Natural killer cell (primary cell): ENCODE results near the gene ISX. TPM values are rescaled to one million over a fixed set of nuclear protein-coding genes. Genes with fewer than 3 reads are reported as not detected.

Experiments
- ATAC-seq, 3 donors: fragments of 150-1000 bp in 2 of 3; fragments of 200-7000 bp in 1 of 3; cut with Tn5 transposase; 1 replicate in 1 of 3; 2 replicates in 2 of 3; pipeline ENCODE4 v1.10.0; 2021; ENCODE audit warnings: mild to moderate bottlenecking in 2 of 3, moderate library complexity in 2 of 3
- DNase-seq, 2 donors: peaks; one replicate each; pipeline versions ENCODE4 v3.0.0 to v3.0.0-alpha.2; 2013 to 2021; ENCODE audit warnings: mixed read lengths in 1 of 2
- H3K27ac ChIP-seq: one replicate; pipeline ENCODE4 v1.5.1; 2013; ENCODE audit warnings: mild to moderate bottlenecking, low read length
- H3K27me3 ChIP-seq: one replicate; pipeline ENCODE4 v1.6.1; 2013; ENCODE audit warnings: low read length; ENCODE audit not compliant: control insufficient read depth, insufficient read depth
- H3K36me3 ChIP-seq: one replicate; pipeline ENCODE4 v1.6.1; 2013; ENCODE audit warnings: low read length; ENCODE audit not compliant: control insufficient read depth, insufficient read depth
- H3K4me1 ChIP-seq: one replicate; pipeline ENCODE4 v1.6.1; 2013; ENCODE audit warnings: low read length; ENCODE audit not compliant: control insufficient read depth, insufficient read depth
- H3K4me3 ChIP-seq: one replicate; pipeline ENCODE4 v1.5.1; 2013; ENCODE audit warnings: low read length
- H3K9me3 ChIP-seq: one replicate; pipeline ENCODE4 v1.6.1; 2013; ENCODE audit warnings: low read length; ENCODE audit not compliant: control insufficient read depth, insufficient read depth
- H3K27ac Mint-ChIP-seq, 2 donors: one replicate each; pipeline ENCODE4 v1.8.0; 2022; ENCODE audit warnings: mild to moderate bottlenecking in 2 of 2, mixed read lengths in 2 of 2, moderate library complexity in 1 of 2
- H3K27me3 Mint-ChIP-seq, 2 donors: one replicate each; pipeline ENCODE4 v1.8.0; 2022; ENCODE audit warnings: low read depth in 2 of 2, mixed read lengths in 2 of 2
- H3K36me3 Mint-ChIP-seq: one replicate; pipeline ENCODE4 v1.8.0; 2022; ENCODE audit warnings: mixed read lengths
- H3K4me1 Mint-ChIP-seq, 2 donors: one replicate each; pipeline ENCODE4 v1.8.0; 2022; ENCODE audit warnings: mixed read lengths in 2 of 2
- H3K4me3 Mint-ChIP-seq: one replicate; pipeline ENCODE4 v1.8.0; 2022; ENCODE audit warnings: mild to moderate bottlenecking, moderate library complexity, mixed read lengths
- H3K9me3 Mint-ChIP-seq, 2 donors: one replicate each; pipeline ENCODE4 v1.8.0; 2022; ENCODE audit warnings: mixed read lengths in 2 of 2
- CTCF ChIP-seq: fragments of 200-600 bp; IDR thresholded peaks from one replicate; pipeline ENCODE4 v1.8.0; 2022; ENCODE audit warnings: antibody characterized with exemption
- WGBS: methylation state at CpG from one replicate; pipeline ENCODE4 v1.1.7; 2013; ENCODE audit warnings: missing lambda C conversion rate; ENCODE audit not compliant: insufficient coverage; 5-methylcytosine and 5-hydroxymethylcytosine counted together
- intact Hi-C: fragments of 100-400 bp; cut with micrococcal nuclease; formaldehyde crosslinking; loops from one replicate; pipeline ENCODE4 v1.14.2; 2022
- total RNA-seq, 4 donors: library from RNA; stranded (reverse); fragments of 120-200 nt in 1 of 4; gene quantifications; one replicate each; pipeline versions ENCODE4 v1.2.3 to v1.2.4, GENCODE V29; 2013 to 2022

ISX gene
- total RNA-seq, 3 donors from 2014 or later (not counting 1 experiment from before 2014, with no cell fraction given), result not detected

GRCh38 chr22:35126993-35127392 is 61.0 kb downstream of the ISX start:
- no peaks in the 10 kb centered on the region for H3K9me3 Mint-ChIP-seq
- H3K4me1 Mint-ChIP-seq, result no peaks in the 10 kb centered on the region
- H3K27ac Mint-ChIP-seq, result no peak overlapping the region
- Histone ChIP-seq H3K4me1 (no peaks in the 10 kb centered on the region), H3K27ac (no peak overlapping the region), H3K27me3 (no peaks in the 10 kb centered on the region), H3K4me3 (no peak overlapping the region), H3K9me3 (no peaks in the 10 kb centered on the region), H3K36me3 (no peaks in the 10 kb centered on the region)
- no peak for TF ChIP-seq CTCF
- ATAC-seq (no peak), DNase-seq (no peak)
- no peak overlapping the region for H3K4me3 Mint-ChIP-seq
- peaks cover 19 to 26% of the 10 kb centered on the region in 2 donors for H3K27me3 Mint-ChIP-seq
- intact Hi-C loops, result no loop called here
- no peaks in the 10 kb centered on the region for H3K36me3 Mint-ChIP-seq
- WGBS, result 57% methylated on average over 7 of the region's 8 CpGs

- peaks cover 19 to 28% of the 10 kb centered on the region in 2 donors for H3K27me3 Mint-ChIP-seq
Observed at GRCh38 chr22:35128637-35129036, 62.7 kb downstream of the ISX start.

GRCh38 chr22:35131525-35132000 is 65.6 kb downstream of the ISX start:
- Histone ChIP-seq H3K4me1 (no peaks in the 10 kb centered on the region), H3K27me3 (no peaks in the 10 kb centered on the region), H3K27ac (no peak overlapping the region), H3K9me3 (no peaks in the 10 kb centered on the region), H3K36me3 (no peaks in the 10 kb centered on the region), H3K4me3 (no peak overlapping the region)
- intact Hi-C loops, result no loop called here
- ATAC-seq (no peak), DNase-seq (no peak)
- TF ChIP-seq CTCF, result no peak
- Mint-ChIP-seq H3K4me3 (no peak overlapping the region), H3K36me3 (no peaks in the 10 kb centered on the region), H3K4me1 (no peaks in the 10 kb centered on the region), H3K9me3 (no peaks in the 10 kb centered on the region), H3K27me3 (peaks cover 19 to 28% of the 10 kb centered on the region in 2 donors), H3K27ac (no peak overlapping the region)
- 28% methylated on average over 3 of the region's 4 CpGs for WGBS

More at GRCh38 chr22:35128637-35129036, 62.7 kb downstream of the ISX start:
- Histone ChIP-seq H3K4me3 (no peak overlapping the region), H3K27me3 (no peaks in the 10 kb centered on the region), H3K9me3 (no peaks in the 10 kb centered on the region), H3K27ac (no peak overlapping the region), H3K4me1 (no peaks in the 10 kb centered on the region), H3K36me3 (no peaks in the 10 kb centered on the region)
- Mint-ChIP-seq H3K4me1 (no peaks in the 10 kb centered on the region), H3K9me3 (no peaks in the 10 kb centered on the region), H3K27ac (no peak overlapping the region), H3K36me3 (no peaks in the 10 kb centered on the region), H3K4me3 (no peak overlapping the region)
- TF ChIP-seq CTCF, result no peak
- DNase-seq (no peak), ATAC-seq (no peak)
- intact Hi-C loops, result no loop called here
- 74% methylated on average over 3 of the region's 3 CpGs for WGBS

GRCh38 chr22:35132568-35132967 is 66.6 kb downstream of the ISX start:
- H3K4me3 ChIP-seq, result no peak overlapping the region
- Mint-ChIP-seq H3K27me3 (peaks cover 24 to 27% of the 10 kb centered on the region in 2 donors), H3K4me3 (no peak overlapping the region), H3K36me3 (no peaks in the 10 kb centered on the region), H3K27ac (no peak overlapping the region), H3K4me1 (no peaks in the 10 kb centered on the region), H3K9me3 (no peaks in the 10 kb centered on the region)
- DNase-seq (no peak), ATAC-seq (no peak)
- intact Hi-C loops, result no loop called here
- H3K27me3 ChIP-seq, result no peaks in the 10 kb centered on the region
- no peaks in the 10 kb centered on the region for H3K4me1 ChIP-seq
- no peak for TF ChIP-seq CTCF
- no peak overlapping the region for H3K27ac ChIP-seq
- no peaks in the 10 kb centered on the region for H3K36me3 ChIP-seq
- no peaks in the 10 kb centered on the region for H3K9me3 ChIP-seq
- WGBS, result 100% methylated on average over 1 of the region's 2 CpGs
